GM19193 (cell line): ENCODE data around the gene TEX14.

Experiments
- POLR2A ChIP-seq: IDR thresholded peaks from 4 replicates; pipeline ENCODE4 v1.6.1; 2011; ENCODE audit not compliant: insufficient read depth, insufficient read length; ENCODE audit errors: extremely low read depth

Gene TEX14

DNA sequence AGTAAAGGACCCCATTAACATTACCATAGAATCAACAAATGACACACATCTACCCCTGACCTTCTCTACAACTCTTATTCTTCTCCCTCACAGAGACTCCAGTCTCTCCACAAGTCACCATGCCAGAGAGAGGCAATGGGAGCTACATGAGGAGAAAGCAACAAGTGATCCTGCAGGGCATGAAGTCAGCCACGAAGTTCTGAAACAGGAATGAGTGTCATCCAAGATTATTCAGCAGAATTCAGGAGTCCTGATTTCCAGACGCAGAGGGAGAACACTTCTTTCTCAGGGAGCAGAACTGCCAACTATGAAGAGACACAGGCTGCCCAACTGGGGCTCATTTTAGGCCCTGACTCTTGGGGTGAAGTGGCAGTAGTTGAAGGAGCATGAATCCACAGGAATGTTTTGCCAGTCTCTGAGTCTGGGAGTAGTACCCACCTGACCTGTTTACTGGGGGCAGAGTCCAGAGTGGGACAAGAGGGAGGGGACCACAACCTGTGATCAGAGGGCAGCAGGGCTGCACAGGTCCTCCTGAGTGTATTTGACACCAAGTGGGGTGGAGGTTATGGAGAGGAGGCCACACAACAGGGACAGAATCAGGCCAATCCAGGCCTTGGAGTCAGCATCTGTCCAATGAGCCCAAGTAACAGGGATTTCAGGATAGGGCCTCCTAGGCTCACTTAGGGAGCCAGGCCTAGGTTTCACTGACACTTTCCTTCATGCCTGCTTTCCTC is 175.0 kb downstream of the TEX14 start:
- no peak for TF ChIP-seq POLR2A

DNA sequence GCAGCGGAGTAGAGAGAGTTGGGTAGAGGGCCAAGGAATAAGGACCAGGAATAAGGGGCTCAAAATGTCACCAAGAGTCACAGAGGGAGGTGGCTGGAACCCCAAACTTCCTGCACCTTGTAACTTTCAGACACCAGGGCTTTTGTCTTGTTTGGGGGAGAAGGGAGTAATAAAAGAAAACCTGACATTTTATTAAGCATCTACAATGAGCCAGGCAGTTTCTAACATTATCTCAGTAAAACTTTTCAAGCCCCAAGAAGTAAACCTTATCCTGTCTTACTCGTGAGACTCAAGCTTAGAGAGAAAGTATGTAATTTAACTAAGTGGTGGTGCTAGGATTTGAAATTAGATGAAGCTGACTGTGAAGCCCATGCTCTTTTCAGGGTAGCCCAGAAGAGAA is 176.6 kb downstream of the TEX14 start:
- TF ChIP-seq POLR2A, result no peak

DNA sequence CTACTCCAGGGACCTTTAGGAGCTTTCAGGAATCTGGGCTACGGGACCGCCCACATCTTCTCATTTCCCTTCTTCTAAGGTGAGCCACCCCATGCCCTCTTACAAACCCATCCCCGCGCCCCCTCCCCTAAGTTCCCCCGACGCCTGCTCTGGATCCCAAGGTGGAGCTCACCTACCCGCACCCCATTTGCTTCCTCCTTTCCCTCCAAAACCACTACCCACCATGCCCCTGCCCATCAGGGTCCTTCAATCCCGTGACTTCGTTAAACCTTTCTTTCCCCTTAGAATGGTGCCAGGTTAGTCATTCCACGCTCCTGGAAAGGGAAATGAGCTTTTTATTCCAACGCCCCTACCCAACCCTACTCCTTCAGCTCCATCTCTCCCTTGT is 177.1 kb downstream of the TEX14 start:
- TF ChIP-seq POLR2A, result no peak

DNA sequence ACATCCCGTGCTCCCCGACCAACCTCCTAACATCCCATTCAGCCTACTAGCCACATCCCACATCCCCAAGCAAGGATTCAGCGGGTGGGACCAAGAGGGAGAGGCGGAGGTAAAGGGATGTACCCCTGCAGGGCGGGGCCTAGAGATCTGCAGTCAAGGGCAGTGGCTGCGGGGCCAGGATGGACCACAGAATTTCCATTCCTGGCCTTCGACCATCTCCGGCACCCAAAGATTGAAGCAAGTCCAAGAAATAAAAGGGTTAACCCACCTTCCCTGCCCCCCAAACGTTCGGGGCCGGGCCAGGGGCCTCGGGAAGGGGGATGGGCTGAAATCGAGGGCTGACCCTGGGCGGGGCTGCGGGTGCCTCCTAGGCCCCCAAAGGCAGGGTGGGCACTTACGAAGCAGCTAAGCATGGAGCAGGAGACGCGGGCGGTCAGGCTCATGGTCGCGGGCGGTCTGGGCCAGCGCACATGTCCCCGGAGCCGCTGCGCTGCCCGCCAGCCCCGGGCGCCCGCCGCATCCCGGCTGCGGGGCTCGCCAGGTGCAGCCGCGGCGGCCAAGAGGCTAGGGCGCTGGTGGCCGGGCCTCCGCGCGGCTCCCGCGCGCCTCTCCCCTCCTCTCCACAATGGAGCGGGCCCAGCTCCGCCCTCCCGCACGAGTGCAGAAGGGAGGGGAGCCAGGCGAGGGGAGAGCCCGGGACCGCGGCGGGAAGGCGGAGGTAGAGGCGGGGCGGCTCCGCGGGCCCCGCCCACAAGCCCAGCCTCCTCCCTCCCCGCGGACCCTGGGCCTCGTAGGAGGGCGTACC is 177.7 kb downstream of the TEX14 start, which contains the start of gene MTMR4:
MTMR4 (minus strand) TSS at position 674 of the 805 bp plus-strand sequence; CDS start at position 443, 231 bp downstream.
- TF ChIP-seq POLR2A, result peak; percentile 73

DNA sequence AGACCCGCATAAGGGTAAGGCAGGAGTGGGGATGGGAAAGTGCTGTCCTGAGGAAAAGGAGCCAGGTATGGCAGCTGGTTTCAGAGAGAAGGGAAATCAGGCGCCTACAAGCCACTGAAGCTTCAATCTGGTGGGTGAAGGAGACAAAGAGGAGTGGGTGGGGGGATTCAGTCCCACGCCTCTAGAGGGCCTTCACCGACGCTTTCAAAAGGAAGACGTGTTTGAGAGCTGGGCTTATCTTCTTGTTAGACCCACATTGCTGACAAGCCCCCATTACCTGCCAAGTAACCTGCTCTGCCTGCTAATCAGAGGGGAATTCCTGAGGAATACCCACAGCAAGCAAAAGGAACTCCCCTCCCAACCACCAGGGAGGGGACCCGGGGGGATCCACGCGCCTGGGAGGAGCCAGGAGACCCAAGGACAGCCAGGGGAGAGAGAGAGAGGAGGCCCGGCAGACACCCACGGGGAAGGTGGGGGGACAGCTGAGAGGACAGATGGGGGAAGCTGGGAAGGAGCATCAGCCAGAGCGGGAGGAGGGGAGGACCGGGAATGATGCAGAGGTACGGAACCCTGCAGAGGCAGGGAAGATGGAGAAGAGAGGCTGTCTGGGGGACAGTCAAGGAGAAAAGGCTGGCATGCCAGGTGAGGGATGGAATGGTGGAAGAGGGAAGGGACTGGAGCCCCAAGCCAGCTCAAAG is 178.4 kb downstream of the TEX14 start:
- peak; percentile 11 for TF ChIP-seq POLR2A

DNA sequence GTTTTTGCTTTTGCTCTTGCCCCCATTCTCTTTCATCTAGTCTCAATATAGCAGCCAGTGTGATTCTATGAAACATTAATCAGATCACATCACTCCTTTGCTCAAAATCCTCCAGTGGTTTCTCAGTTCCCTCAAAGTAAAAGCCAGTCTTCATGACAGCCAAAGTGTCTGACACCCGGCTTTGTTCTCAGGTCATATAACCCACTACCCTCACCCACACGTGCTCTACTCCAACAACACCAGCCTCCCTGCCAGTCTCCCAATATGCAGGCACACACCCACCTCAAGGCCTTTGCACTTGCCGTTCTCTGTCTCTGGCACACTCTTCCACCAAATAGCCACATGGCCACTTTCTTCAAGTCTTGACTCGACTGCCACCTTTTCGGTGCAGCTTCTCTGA is 181.8 kb downstream of the TEX14 start:
- no peak for TF ChIP-seq POLR2A

DNA sequence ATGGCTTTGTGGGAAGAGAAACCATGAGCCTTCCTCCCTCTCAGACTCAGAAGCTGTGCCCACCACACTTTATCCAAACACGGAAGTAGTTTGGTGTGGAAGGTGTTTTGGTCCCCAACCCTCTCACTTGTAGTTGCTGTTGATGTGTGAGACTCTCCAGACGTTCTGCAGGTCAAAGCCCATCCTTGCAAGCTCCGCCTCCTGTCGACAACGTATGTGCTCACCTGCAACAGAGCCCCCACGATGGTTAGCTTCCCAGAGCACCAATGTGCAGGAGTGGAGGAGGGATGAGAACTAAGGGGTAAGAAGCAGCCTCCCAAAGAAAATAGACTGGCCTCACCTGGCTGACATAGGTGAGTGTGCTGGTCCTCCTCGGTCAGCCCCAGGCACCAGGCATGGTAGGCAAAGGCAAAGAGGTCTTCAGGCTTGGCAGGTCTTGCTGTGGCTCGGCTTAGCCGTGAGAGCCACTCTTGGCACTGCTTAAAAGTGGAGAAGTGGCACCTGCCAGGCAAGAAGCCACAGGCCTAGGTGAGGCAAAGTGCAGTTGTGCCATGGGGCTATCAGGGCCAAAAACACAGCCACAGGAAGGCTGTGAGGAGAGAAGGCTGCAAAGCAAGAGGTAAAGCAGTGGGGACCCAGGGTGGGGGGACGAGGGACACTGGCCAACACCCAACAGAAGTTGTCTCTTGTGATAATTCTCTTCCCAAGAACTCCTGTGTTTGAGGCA is 183.3 kb downstream of the TEX14 start:
- no peak for TF ChIP-seq POLR2A

DNA sequence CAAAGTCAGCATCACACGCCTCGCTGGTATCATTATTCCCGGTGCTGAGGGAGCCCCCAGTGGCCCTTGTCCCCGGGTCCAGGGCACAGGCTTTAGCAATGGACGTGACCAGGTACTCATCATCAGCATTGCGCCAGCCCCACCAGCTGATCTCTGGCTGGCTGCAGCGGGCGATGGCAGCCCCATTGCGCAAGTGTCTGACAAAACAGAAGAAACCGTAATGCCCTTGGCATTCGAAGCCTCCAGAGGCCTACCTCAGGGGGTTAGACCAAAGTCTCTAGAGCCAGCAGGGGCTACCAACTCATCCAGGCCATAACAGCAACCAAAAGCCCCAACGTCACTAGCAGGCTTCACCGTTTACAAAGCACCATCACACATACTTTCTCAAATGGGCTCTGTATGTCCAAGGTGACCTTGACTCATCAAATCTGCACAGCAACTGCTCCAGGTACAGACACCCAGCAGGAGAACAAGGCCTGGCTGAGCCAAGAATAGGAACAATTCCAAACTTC is 184.7 kb downstream of the TEX14 start:
- TF ChIP-seq POLR2A, result no peak
